HCT116 (cell line): ENCODE results near the gene ACTRT3.

Experiments
- CEBPB ChIP-seq: IDR thresholded peaks from 2 replicates; pipeline ENCODE4 v1.6.1; 2012; ENCODE audit warnings: low read depth
- EGR1 ChIP-seq: IDR thresholded peaks from 2 replicates; pipeline ENCODE4 v1.6.1; 2012; ENCODE audit warnings: low read depth
- EZH2 ChIP-seq: fragments of 200-600 bp; sonication (generic); IDR thresholded peaks from 2 replicates; pipeline ENCODE4 v1.6.1; 2017; ENCODE audit warnings: antibody characterized with exemption, mixed run types
- EZH2phosphoT487 ChIP-seq: fragments of 200-600 bp; IDR thresholded peaks from 2 replicates; pipeline ENCODE4 v1.6.1; 2018; ENCODE audit warnings: antibody characterized with exemption, borderline replicate concordance
- JUND ChIP-seq: IDR thresholded peaks from 2 replicates; pipeline ENCODE4 v1.6.1; 2012
- POLR2A ChIP-seq: IDR thresholded peaks from 2 replicates; pipeline ENCODE4 v1.7.0; 2011; ENCODE audit warnings: borderline replicate concordance; ENCODE audit not compliant: insufficient read depth, insufficient read length; ENCODE audit errors: extremely low read depth
- POLR2AphosphoS5 ChIP-seq: IDR thresholded peaks from 2 replicates; pipeline ENCODE4 v1.6.1; 2011; ENCODE audit warnings: mild to moderate bottlenecking, low read depth, low read length, moderate library complexity
- YY1 ChIP-seq: IDR thresholded peaks from 2 replicates; pipeline ENCODE4 v1.6.1; 2011; ENCODE audit warnings: low read length, low read depth, moderate library complexity, mild to moderate bottlenecking; ENCODE audit not compliant: insufficient replicate concordance; ENCODE audit errors: extremely low read depth
- ZNF274 ChIP-seq: fragments of 200-500 bp; sonication (Bioruptor generic); IDR thresholded peaks from 2 replicates; pipeline ENCODE4 v1.6.1; 2014; ENCODE audit warnings: mild to moderate bottlenecking, low read depth, low read length, inconsistent platforms
- TF ChIP-seq, protein P1 (sequence below), 3 experiments: fragments of 200-600 bp in 1 of 3; sonication (generic) in 1 of 3; IDR thresholded peaks in 2 of 3; conservative IDR thresholded peaks in 1 of 3; 2 replicates each; pipeline ENCODE4 v1.5.1; 2012 to 2017; ENCODE audit warnings: low read depth in 2 of 3, low read length in 2 of 3, antibody characterized with exemption in 1 of 3, borderline replicate concordance in 1 of 3, control low read depth in 1 of 3, mild to moderate bottlenecking in 1 of 3, mixed read lengths in 1 of 3, mixed run types in 1 of 3, moderate library complexity in 1 of 3; ENCODE audit not compliant: insufficient read depth in 1 of 3
- TF ChIP-seq, protein P2 (sequence below): IDR thresholded peaks from 2 replicates; pipeline ENCODE4 v1.6.1; 2012

DNA sequence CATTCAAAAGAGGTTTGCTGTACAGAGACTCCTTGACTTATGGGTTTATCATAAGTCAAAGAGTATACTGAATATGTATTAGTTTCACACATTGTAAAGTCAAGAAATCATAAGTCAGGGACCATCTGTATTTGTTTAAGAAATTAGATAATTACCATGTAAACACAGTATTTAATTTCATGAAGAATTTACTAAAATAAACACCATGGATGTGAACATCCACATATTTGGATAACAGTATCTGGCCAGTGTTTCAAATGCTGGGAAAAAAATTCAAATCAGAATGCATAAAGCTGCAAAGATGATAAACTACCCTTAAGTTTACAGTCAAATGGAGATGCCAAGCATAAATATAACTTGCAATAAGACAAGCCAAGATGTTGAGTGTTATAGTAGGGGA lies 20.9 kb upstream of the ACTRT3 start:
- TF ChIP-seq EZH2 = no peak
- no peak for TF ChIP-seq ZNF274
- no peak for TF ChIP-seq YY1
- TF ChIP-seq, protein P1, sequence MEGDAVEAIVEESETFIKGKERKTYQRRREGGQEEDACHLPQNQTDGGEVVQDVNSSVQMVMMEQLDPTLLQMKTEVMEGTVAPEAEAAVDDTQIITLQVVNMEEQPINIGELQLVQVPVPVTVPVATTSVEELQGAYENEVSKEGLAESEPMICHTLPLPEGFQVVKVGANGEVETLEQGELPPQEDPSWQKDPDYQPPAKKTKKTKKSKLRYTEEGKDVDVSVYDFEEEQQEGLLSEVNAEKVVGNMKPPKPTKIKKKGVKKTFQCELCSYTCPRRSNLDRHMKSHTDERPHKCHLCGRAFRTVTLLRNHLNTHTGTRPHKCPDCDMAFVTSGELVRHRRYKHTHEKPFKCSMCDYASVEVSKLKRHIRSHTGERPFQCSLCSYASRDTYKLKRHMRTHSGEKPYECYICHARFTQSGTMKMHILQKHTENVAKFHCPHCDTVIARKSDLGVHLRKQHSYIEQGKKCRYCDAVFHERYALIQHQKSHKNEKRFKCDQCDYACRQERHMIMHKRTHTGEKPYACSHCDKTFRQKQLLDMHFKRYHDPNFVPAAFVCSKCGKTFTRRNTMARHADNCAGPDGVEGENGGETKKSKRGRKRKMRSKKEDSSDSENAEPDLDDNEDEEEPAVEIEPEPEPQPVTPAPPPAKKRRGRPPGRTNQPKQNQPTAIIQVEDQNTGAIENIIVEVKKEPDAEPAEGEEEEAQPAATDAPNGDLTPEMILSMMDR (IDR thresholded peaks at IDR 0.05 in 2 of 3, conservative IDR thresholded peaks at IDR 0.05 in 1 of 3; ENCODE audit: borderline replicate concordance in 1 of 3, insufficient read depth in 1 of 3, low read depth in 2 of 3, low read length in 2 of 3) = no peak
- TF ChIP-seq POLR2A = no peak
- no peak for TF ChIP-seq POLR2AphosphoS5
- no peak for TF ChIP-seq EZH2phosphoT487
- TF ChIP-seq, protein P2, sequence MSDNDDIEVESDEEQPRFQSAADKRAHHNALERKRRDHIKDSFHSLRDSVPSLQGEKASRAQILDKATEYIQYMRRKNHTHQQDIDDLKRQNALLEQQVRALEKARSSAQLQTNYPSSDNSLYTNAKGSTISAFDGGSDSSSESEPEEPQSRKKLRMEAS = no peak
- no peak for TF ChIP-seq CEBPB
- TF ChIP-seq EGR1 = no peak
- no peak for TF ChIP-seq JUND
